CD4-positive, alpha-beta T cell treated with Interferon gamma for 1 hour (primary cell): ENCODE results near the gene RAP2A.

Experiments
- DNase-seq: peaks from one replicate; pipeline ENCODE4 v3.0.0-alpha.2; 2020

Gene RAP2A

DNA sequence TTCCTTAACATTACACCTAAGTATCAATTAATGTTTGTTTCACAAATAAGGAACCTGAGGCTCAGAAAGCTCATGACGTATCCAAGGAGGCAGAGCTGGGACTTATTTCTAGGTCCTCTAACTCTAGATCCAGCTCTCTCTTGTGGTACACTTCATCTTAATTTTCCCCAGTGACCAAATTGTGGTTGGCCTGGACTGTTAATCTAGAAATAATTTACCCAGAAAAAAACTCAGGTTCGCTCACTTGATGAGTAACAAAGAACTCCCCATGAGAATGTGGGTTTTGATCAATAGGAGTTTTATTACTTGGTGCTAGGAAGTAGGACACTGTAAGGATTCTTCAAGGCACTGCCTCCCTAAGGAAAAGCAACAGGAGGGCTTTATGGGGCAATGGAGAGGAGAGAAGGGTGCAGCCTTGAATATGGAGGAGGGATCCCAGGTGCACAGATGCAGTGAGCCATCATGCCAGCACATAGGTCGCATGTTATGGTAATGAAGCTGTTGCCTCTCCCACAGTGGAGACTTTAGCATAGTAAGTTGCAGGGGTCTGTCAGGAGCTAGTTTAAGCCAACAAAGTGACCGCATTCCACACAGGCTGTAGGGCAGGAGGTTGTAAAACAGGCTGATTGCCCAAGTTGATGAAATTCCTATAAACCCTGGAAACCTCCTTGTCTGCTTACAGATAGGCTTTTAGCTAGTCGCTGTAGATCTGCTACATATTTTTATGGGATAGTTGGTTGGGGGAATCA, 14.7 kb downstream of the RAP2A start:
- no peak for DNase-seq

DNA sequence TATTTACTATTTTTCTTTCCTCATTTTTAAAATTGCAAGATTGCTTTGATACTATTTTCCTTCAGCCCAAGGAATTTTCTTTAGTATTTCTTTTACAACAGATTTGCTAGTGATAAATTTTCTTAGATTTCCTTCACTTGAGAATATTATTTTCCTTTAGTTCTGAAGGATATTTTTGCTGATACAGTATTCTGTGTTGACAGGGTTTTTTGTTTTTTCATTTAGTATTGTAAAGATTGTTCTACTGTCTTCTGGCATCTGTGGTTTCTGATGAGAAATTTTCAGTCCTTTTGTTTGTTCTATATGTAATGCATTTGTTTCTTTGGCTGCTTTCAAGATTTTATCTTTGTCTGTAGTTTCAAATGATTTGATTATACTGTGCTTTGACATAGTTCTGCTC, 20.7 kb downstream of the RAP2A start:
- DNase-seq, result no peak

DNA sequence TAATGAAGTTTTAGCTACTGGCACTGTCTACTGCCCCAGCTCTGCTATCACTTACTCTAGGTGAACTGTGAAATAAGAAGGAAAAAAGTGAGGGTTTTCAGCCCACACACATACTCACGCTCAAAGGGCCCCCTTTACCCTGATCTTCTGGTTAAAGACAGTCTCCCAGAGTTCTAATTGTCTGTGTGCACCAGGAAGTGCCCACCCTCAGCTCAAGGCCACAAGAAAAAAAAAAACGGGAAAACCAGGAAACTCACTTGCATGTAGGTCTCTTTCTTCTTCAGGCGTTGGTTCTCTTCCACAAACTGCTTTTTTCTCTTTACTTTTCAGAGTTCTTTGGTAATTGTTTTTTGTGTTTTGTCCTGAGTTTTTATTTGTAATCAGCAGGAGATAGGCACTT, 22.1 kb downstream of the RAP2A start:
- no peak for DNase-seq

DNA sequence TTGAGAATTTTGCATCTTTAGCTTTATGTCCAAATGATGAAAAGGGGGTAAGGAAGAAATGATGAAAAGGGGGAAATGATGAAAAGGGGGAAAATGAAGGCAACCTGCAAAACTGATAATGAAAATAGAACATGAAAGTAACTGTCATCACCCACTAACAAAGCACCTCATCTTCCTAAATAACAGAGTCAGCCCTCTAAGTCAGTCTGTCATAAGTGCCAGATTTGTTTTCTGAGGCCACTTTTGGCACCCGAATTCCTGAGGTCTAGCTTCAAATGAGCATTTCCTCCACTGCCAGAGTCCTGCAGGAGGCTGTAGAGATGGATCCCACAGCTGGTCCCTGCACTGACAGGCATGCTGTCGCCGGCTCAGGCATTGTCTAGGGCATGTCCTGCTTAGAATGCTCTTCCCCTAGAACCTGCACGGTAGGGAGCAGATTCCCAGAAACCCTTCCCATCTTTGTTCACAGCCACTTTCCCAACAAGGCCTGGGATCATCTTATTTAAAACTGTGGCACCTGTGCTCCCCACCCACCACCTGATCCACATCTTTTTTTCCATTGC, 25.3 kb downstream of the RAP2A start:
- DNase-seq, result no peak

DNA sequence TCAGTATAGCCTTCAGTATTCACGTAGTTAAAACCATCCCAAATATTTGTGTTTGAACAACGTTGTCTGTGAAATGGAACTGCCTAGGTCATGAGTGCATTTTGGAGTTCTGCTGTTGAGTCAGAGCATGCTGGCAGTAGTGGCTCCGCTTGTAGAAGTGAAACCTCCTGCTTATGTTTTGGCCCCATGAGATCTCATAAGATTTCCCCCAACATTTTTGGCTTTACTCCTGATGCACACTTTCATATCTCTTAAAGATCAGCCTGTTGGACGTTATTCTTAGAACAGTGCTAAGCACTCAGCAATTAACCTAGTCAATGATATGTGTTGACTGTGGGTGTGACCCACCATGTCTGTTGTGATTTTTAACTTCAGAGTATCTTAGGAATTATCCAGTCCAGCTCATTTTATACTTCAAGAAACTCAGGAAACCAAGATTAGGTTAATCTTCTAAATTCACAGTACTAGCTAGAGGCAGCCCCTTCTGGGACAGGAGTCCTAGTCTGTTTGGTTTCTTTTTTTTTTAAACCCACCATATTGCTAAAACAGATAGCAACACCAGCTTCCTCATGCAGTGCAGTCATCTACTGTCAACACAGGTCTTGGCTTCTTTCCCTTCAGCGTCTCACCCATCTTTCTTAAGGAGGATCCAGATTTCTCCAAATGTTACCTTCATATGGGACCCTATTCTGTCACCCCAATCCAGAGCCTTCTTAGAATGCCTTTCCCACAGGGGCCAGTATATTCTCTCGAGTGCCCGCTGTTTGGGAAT, 26.2 kb downstream of the RAP2A start:
- no peak for DNase-seq

DNA sequence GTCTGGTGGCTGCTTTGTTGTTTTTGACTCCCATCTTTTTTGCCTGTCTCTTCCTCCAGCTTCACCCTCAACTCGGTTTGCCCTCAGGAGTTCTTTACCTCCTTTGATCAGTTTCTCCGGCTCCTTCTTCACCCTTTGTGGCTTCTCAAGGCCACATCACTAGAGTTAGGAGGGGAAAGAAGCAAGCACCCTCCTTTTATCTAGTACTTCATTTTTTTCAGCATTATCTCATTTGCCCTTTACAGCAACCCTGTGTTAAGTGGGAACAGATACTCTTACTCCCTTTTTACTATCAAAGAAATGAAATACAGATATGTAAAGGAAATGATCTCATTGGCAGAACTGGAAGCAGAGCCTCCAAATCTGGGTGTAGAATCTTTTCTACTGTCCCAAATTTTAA, 26.9 kb downstream of the RAP2A start:
- no peak for DNase-seq

DNA sequence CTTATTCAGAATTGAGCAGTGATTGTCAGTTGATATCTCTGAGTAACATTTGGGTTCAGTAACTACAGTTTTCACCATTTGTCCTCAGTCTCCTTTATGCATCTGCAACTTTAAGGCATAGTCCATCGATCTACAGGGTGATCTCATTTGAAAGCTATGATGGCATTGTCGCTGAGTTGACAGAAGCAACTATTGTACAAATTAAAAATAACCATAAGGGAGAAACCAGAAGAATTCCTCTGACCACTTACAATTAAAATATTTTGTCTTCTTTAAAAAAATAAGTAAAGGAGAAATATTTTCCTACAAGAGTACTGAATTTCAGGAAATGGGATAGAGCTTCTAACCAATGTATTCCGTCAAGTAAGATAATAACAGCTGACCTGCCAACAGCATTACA, 30.6 kb downstream of the RAP2A start:
- no peak for DNase-seq

DNA sequence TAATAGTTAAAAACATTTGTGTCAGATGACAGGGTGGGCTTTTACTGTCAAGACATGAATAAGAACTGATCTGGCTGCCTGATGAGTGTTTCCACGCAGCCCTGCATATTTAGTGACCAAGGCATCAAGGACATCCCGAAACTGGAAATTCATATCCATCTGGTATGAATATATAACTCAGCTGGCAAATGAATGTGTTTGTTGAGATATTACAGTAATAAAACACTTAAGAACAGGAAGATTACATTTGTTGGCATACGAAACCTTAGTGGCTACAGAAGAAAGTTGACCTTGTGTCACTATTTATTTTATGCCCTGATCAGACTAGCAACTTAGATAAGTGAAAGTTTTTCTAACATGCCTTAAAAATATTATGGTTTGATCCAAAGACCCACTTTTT, 32.8 kb downstream of the RAP2A start:
- DNase-seq, result no peak

DNA sequence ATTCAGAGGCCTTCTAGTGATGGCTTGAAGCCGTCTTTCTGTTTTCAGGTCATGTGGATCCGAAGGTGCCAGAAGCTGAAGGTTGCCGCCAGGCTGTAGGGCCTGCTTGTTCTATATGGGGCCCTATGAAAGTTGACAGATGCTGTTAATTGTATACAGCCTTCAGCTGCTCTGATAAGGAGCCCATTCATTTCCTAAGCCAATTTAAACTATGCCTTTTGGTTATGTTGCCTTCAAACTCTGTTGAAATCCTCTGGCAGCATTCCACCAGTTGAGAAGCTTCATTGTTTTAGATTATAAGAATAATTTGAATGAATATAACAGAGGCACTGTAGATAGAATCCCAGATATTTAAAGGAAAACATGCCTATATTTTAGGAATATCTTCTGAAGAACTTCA, 34.4 kb downstream of the RAP2A start:
- no peak for DNase-seq

DNA sequence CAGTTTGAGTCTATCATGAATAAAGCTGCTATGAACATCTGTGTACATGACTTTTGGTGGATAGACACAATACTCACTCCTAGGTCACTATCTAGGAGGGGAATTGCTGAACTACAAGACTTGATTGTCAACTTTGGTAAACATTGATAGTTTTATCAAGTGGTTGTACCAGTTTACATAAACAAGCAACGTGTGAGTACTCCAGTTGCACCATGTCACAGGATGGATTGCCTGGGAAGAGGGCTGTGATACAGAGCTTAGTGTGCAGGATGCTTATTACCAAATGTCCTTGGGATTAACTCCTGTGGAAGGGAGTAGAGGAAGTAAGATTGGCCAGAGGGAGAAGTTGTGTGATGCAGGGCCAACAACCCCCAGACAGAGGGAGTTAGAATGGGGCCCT, 37.7 kb downstream of the RAP2A start:
- DNase-seq, result no peak

DNA sequence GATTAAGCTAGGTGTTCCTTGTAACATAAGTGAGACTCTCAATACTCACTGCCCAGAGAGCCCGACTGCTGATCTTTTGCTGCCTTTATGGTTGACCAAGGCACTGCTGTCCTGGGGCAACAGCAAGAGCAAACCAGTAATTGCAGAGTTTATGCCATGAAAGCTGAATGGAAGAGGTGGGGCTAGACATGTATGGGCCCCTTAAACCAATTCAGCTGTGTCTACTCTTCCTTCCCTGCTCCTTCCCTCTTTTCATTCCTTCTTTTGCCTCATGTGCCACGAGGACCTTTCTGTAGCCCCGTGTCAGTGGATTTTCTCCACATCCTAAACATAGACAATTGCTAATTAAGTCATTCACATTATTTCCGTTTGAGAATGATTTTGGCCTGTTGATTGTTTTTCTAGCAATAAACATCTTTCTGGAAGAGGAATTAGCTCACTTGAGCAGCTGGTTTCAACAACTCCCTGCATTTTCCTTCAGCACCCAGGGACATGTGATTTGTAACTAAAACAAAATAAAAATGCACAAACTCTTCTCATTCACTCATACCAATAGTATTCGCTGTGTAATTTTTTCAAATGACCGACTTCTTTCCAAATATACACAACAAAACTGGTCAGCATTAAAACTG, 40.5 kb downstream of the RAP2A start:
- no peak for DNase-seq

DNA sequence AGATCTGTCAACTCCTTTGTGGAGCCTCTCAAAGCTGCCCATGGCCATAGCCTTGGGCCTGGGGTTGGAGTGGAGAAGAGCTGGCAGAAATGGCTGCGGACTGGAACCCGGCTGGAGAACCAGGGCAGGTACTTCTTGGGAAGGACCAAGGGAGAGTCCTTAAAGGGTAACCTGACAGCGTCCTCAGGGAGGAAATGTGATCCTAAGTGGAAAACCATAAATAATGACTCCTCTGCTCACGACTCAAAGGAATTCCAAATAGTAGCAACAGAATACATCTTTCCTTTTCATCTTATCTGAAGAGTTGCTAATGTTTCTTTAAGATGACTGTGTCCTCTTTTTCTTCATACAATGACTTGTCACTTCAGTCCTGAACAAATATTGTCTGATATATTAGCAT, 41.0 kb downstream of the RAP2A start:
- DNase-seq, result no peak

DNA sequence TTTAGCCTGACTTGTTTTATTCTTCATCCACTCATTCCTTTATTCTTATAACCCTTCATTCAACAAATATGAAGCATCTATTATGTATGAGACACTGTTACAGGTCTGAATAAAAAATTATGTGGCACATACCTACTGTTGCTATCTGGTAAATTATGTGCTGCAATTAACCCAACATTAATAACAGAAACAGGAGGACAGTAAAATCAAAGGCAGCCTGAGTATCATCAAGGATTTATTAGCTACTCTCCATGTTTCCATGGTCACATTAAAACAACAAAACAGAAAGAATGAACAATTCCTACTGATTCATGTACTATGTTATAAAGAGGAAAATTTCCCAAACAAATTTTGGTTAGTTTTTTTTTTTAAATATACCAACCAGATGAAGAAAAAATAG, 43.9 kb downstream of the RAP2A start:
- DNase-seq, result no peak

DNA sequence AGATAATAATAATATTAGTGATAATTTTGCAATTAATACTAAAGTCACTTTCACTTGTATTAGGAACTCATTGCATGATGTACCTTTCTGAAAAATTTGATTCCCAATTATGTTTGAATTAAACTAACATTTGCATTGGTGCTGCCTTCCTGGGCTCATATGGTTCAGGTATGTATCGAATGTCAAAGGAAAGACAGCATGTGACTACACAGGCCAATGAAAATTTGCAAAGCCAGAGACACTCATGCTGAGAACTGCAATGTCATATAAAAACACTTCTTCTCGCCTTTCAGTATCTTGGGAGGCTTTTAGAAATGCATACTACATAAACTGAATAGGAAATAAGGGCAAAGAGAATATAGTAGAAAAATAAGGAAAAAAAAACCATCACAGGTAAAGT, 44.3 kb downstream of the RAP2A start:
- no peak for DNase-seq

DNA sequence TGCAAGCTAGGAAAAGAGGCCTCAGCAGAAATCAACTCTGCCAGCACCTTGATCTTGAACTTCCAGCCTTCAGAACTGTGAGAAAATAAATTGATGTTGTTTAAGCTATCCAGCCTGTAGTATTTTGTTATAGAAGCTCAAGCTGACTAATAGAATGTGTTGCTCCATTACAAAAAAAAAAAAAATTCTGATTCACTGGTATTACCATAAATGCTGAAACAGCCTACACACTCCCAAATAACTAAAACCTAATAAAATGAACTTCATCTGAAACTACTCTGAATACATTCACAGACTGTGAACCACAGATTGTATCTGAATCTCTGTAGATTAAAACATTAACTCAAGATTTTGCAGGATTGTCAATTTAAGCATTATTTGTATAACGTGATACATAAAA, 49.5 kb downstream of the RAP2A start:
- DNase-seq, result no peak

DNA sequence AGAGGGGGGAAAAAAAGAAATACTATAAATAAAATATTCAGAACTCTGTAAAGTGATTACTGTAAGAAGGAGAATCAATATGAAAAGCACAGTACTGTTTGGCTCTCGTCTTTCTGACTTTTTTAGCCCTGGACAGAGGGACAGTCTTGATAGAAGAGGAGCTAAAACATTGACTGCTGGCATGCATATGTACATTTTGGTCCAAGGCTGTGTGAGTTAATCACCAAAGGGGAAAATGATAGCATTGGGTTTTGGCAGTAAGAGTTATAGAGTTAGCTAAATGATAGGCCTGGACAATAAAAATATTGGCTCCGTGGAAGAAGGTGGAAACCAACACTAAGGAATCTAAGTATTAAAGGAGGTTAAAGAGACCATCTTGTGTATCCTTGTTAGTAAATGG, 50.3 kb downstream of the RAP2A start:
- no peak for DNase-seq

DNA sequence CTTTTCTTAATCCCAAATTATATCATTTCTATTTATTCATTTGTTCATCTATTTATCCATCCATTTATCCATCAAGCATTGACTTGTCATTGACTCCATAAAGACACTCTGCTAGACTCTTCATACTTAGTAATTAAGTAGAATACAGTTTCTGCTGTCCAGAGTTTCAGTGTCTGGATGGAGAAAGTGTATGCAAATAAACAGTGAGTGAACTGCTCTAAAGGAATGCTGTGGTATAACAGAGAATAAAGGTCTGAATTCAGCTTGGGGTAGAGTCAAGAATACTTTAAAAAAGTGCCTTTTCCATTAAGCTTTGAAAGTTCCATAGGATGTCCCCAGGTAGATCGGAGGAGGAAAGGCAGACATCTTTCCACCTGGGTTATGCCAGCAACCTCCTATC, 51.4 kb downstream of the RAP2A start:
- no peak for DNase-seq

DNA sequence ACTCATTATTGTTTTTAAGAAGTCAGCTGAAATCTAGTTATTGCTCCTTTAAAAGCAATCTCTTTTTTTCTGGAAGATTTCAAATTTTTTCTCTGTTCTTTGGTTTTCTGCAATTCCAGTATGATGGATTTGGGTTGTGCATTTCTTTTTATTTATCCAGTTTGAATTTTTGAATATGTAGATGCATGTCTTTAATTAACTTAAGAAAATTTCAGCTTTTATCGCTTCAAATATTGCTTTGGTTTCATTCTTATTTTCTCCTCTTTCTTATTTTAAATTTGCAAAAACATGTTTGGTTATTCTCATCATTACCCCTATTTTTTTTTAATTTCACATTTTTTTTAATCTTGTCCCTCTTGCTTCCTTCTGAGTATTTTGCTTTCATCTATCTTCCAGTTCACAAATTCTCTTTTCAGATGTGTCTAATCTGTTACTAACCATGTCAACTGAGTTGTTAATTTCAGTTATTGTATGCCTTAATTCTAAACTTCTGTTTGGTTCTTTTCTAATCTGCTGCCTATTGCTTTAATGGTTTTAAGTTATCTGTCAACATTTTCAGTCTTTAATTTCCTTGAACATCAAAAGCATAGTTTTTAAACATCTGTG, 56.8 kb downstream of the RAP2A start:
- no peak for DNase-seq

DNA sequence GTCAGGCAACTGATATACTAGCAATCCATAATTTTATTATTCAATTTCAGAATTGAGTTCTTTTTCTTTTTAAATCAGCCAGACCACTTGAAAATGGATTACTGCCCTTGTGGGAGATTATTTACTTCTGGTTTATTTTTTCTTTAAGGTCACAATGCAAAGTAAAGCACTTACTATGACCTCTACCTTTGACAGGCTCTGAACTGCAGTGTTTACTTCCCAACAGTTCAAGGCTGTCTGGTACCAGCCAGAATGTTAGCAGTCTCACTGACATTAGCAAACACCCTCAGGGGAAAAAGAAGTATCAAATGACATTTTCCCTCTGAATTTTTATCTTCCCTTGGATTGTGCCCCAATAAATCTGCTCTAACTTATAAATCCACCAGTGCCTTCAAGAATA, 57.5 kb downstream of the RAP2A start:
- DNase-seq, result no peak

DNA sequence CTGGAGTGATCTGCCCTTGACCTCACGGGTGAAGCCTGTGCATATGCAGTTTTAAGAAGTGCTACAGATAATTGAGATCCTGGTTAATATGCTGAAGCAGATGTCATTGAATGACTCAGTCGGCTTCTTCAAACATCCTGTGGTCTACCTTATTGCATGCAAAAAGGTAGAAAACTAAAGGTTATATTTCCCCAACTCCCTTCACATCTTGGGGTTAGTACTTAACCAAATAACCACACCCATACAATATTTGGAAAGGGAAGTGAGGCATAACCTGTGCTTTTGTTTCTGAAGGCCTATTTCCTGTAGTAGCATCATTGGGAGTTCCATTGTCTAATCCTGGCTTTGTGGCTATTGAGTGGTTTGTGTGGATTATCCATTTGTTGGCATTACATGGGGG, 58.3 kb downstream of the RAP2A start:
- DNase-seq, result no peak

DNA sequence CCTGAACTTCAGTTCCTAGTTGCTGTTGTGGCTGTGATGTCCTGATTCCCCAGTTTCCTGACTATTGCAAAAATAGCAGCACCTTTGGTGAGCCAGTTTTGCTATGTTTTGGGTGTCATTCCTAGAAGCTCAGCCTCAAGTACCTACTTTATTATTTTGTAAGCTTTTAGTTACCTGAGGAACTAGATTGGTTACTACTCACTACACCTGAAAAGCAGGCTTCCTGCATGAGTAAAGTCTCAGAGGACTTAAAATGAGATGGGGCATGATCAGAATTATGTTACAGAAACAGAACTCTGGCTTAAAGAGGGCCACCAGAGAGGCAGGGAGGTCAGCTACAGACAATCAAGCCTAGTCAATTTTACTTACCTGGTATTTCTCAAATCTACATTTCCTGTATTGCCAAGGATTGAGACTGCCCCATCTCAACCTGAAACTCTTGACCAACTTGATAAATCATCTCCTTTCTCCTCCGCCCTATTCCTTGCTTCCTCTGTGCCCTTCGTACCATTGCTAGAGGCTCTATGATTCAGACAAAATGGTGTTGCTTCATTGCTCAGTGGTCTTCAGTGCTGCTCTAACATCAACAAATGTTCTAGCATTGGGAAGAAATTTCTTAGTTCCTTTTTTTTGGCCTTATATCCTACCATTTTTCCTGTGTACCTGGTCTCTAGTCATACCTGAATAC, 58.9 kb downstream of the RAP2A start:
- no peak for DNase-seq

DNA sequence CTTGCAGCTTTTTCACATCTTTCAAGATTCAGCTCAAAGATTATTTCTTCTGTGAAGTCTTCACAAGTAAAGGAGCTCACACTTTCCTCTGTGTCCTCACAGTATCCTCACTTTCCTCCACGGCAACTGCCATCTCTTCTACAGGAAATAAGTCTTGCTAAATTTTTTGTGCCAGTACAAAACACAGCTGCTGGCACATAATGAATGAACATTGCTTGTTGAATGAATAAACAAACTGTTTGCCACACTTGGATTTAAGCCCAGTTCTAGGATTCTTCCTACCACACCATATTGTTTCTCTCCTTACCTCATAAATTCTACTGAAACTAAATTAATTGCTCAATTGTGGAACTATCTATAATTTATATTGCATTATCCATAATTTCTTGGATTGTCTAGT, 59.5 kb downstream of the RAP2A start:
- DNase-seq, result no peak

DNA sequence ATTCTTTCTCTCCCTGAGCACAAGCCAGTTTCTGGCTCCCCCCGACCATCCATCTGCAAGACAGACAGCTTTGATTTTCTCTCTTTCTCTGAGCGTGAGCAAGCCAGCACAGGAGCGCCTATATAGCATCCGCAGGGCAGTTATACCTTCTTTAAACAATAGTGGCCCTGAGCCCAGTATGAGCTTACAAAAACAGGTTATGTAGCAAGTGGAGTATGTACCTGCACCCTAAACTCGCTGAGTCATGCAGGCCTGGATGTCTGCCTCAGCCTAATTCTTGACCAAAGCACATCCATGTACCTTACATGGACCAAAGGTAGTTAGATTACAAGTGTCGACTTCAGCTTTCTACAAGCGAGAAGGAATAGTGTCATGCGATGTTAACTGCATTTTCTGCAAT, 61.7 kb downstream of the RAP2A start:
- no peak for DNase-seq
